Stomach (tissue), 9 donors: ENCODE data around the gene MYO1B. TPM values are rescaled to one million over a fixed set of nuclear protein-coding genes. Genes with fewer than 3 reads are reported as not detected.

Experiments
- DNase-seq, 2 donors: peaks; one replicate each; pipeline versions ENCODE4 v3.0.0 to v3.0.0-alpha.2; 2013 to 2019
- H3K27ac ChIP-seq, 5 donors: fragments of 200-600 bp in 4 of 5; sonication (generic) in 4 of 5; one replicate each; pipeline ENCODE4 v1.5.1; 2013 to 2019; ENCODE audit warnings: mild to moderate bottlenecking in 1 of 5, moderate library complexity in 1 of 5
- H3K27me3 ChIP-seq, 3 donors: fragments of 200-600 bp; sonication (generic); one replicate each; pipeline ENCODE4 v1.5.1; 2017 to 2019; ENCODE audit warnings: mixed run types in 1 of 3
- H3K36me3 ChIP-seq, 4 donors: fragments of 200-600 bp; sonication (generic); 1 replicate in 3 of 4; 2 replicates in 1 of 4; pipeline ENCODE4 v1.5.1; 2016 to 2019
- H3K4me1 ChIP-seq, 4 donors: fragments of 200-600 bp; sonication (generic); one replicate each; pipeline ENCODE4 v1.5.1; 2016 to 2019
- H3K4me3 ChIP-seq, 4 donors: fragments of 200-600 bp; sonication (generic) in 3 of 4; one replicate each; pipeline ENCODE4 v1.5.1; 2016 to 2019; ENCODE audit warnings: mild to moderate bottlenecking in 1 of 4
- H3K9me3 ChIP-seq, 4 donors: fragments of 200-600 bp; sonication (generic); one replicate each; pipeline ENCODE4 v1.5.1; 2016 to 2019
- EP300 ChIP-seq: sonication (generic); formaldehyde crosslinking; IDR thresholded peaks from one replicate; pipeline ENCODE4 v1.6.1; 2017; ENCODE audit warnings: antibody characterized with exemption
- POLR2A ChIP-seq, 4 donors: fragments of 450-650 bp; IDR thresholded peaks; one replicate each; pipeline ENCODE4 v1.6.1; 2016; ENCODE audit warnings: antibody characterized with exemption in 4 of 4, control low read depth in 2 of 4, mild to moderate bottlenecking in 1 of 4, moderate library complexity in 1 of 4
- POLR2AphosphoS5 ChIP-seq, 3 donors: sonication (generic); formaldehyde crosslinking; IDR thresholded peaks; one replicate each; pipeline ENCODE4 v1.6.1; 2016; ENCODE audit warnings: antibody characterized with exemption in 3 of 3
- WGBS, 5 donors: extraction: QIAGEN DNeasy Blood & Tissue Kit in 3 of 5; methylation state at CpG; one replicate each; pipeline versions ENCODE4 v1.1.5 to v1.1.7; 2013 to 2018; 5-methylcytosine and 5-hydroxymethylcytosine counted together
- intact Hi-C: fragments of 100-400 bp; cut with DNase I; formaldehyde crosslinking; loops from one replicate; pipeline ENCODE4 v1.15.1; 2023; ENCODE audit warnings: low total_unique reads
- polyA plus RNA-seq, 3 donors: library from polyadenylated mRNA; stranded (reverse); fragments of 200-250 nt; gene quantifications; one replicate each; pipeline ENCODE4 v1.2.3, GENCODE V29; 2013
- total RNA-seq, 5 donors: library from RNA; depleted of rRNA; stranded (reverse); fragments of >200 nt; gene quantifications; one replicate each; pipeline versions ENCODE4 v1.1.0 to v1.2.3, GENCODE V29; 2014 to 2016
- TF ChIP-seq, protein P1 (sequence below), 7 experiments: fragments of 450-650 bp in 4 of 7; fragments of 200-600 bp in 3 of 7; sonication (generic) in 3 of 7; IDR thresholded peaks; one replicate each; pipeline ENCODE4 v1.5.1; 2016 to 2019; ENCODE audit warnings: antibody characterized with exemption in 7 of 7, control low read depth in 2 of 7, mild to moderate bottlenecking in 1 of 7
- donor health status: healthy with polysubstance abuse.
- donor health status: Bipolar disorder and iron deficiency.
- donor health status: healthy.

The MYO1B gene
- total and polyA plus RNA-seq, 8 donors, result 6.1 to 123 (median 16.4) TPM

DNA sequence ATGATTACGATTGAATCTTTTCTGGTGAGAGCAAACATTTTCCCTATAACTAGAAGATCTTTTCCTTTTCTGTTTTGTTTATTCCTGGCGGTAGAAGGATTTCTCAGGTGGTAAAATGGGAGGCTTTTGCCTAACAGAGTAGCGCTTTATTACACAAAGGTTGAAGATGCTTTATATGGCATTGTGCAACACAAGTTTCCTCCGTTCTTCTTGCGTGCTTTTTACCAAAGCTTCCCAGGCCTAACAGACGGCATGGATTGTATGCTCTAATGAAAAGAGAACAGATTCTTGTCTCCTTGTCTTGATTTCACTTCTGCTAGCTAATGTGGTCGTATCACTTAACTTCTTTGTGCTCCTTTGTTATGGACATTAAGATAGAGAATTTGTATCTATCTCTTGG, 43.8 kb downstream of the MYO1B start:
- TF ChIP-seq, protein P1, sequence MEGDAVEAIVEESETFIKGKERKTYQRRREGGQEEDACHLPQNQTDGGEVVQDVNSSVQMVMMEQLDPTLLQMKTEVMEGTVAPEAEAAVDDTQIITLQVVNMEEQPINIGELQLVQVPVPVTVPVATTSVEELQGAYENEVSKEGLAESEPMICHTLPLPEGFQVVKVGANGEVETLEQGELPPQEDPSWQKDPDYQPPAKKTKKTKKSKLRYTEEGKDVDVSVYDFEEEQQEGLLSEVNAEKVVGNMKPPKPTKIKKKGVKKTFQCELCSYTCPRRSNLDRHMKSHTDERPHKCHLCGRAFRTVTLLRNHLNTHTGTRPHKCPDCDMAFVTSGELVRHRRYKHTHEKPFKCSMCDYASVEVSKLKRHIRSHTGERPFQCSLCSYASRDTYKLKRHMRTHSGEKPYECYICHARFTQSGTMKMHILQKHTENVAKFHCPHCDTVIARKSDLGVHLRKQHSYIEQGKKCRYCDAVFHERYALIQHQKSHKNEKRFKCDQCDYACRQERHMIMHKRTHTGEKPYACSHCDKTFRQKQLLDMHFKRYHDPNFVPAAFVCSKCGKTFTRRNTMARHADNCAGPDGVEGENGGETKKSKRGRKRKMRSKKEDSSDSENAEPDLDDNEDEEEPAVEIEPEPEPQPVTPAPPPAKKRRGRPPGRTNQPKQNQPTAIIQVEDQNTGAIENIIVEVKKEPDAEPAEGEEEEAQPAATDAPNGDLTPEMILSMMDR (IDR thresholded peaks at IDR 0.05), result no peak
- TF ChIP-seq EP300 (no peak), POLR2AphosphoS5 (IDR thresholded peaks at IDR 0.05) (no peak), POLR2A (IDR thresholded peaks at IDR 0.05) (no peak)
- DNase-seq, result no peak
- H3K36me3 ChIP-seq, result no peaks in the 10 kb centered on the region

DNA sequence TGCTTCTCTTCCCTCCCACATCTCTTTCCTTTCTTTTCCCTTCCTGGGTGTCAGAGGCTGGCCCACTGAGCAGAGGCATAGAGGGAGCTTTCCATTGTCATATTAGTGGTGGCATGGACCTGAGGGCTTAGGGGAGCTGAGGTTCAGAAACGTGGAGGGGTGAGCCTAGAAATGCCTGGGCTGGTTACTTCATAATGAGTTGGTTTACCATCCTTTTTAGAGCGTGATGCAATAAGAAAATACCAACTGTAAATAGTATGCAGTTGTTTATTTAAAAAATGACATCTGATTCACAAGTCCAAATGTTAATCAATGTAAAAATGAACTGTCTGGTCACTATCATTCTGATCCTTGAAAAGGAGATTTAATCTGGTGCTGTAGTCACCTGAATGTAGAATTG, 46.3 kb downstream of the MYO1B start:
- TF ChIP-seq, protein P1 (IDR thresholded peaks at IDR 0.05), result no peak
- TF ChIP-seq EP300 (no peak), POLR2A (IDR thresholded peaks at IDR 0.05) (no peak), POLR2AphosphoS5 (IDR thresholded peaks at IDR 0.05) (no peak)
- Histone ChIP-seq H3K4me1 (peaks cover 0 to 18% (median 6%) of the 10 kb centered on the region in 4 donors), H3K9me3 (no peaks in the 10 kb centered on the region), H3K27ac (no peak overlapping the region), H3K36me3 (no peaks in the 10 kb centered on the region), H3K27me3 (no peaks in the 10 kb centered on the region), H3K4me3 (no peak overlapping the region)
- no peak for DNase-seq
- WGBS, 5 donors, result 59 to 76% (median 72%) methylated on average over 2 of the region's 2 CpGs
- intact Hi-C loops, result no loop called here

More for the DNA sequence above, 43.8 kb downstream of the MYO1B start:
- WGBS, 5 donors, result 73 to 83% (median 79%) methylated on average over 7 of the region's 7 CpGs
- no peak overlapping the region for H3K4me3 ChIP-seq
- no peaks in the 10 kb centered on the region for H3K4me1 ChIP-seq
- intact Hi-C loops, result no loop called here
- no peaks in the 10 kb centered on the region for H3K27me3 ChIP-seq
- no peaks in the 10 kb centered on the region for H3K9me3 ChIP-seq
- no peak overlapping the region for H3K27ac ChIP-seq

DNA sequence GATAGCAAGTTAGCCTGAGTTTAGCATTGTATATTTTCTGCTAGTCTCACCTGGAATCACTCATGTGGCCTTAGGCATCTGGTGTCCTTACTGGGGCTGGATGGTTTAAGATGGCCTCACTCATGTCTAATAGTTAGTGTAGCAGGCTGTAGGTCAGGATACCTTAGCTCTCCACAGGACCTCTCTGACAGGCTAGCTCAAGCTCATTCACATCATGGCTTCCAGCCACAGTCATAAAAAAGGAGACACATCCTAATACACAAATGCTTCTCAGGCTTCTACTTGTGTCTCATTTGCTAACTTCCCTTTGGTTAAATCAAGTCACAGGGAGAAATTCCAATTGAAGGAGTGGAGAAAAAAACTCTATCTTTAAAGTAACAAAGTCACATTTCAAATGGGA, 47.7 kb downstream of the MYO1B start:
- no peaks in the 10 kb centered on the region for H3K36me3 ChIP-seq
- no peaks in the 10 kb centered on the region for H3K9me3 ChIP-seq

DNA sequence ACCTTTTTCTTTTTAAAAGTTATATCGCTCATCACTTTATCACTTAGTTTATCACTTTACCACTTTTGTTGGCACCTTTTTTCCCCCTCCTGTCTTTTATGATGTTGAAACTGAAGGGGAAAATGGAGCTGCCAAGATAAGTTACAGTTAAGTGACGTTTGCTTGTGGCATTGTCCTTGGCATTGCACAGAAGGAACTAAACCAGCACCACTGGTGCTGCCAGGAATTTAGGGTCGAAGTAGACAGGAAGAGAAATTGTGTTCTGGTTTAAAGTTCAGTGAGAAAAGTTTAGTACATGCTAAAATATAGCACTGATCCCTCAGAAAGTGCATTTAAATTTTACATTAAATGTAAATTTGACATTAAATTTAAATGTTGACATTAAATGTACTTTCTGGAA, 49.9 kb downstream of the MYO1B start:
- H3K27me3 ChIP-seq, result no peaks in the 10 kb centered on the region
- intact Hi-C loops, result no loop called here
- no peak overlapping the region for H3K4me3 ChIP-seq
- H3K4me1 ChIP-seq, result peaks cover 0 to 24% (median 10%) of the 10 kb centered on the region in 4 donors
- WGBS, 5 donors, result 30 to 40% (median 38%) methylated on average over 3 of the region's 3 CpGs
- no peaks in the 10 kb centered on the region for H3K9me3 ChIP-seq
- no peak for DNase-seq
- no peak for TF ChIP-seq POLR2A (IDR thresholded peaks at IDR 0.05)
- no peak for TF ChIP-seq POLR2AphosphoS5 (IDR thresholded peaks at IDR 0.05)
- TF ChIP-seq EP300, result no peak
- TF ChIP-seq, protein P1 (IDR thresholded peaks at IDR 0.05), result no peak
- H3K36me3 ChIP-seq, result no peaks in the 10 kb centered on the region
- no peak overlapping the region for H3K27ac ChIP-seq

More for the DNA sequence above, 47.7 kb downstream of the MYO1B start:
- no peak for DNase-seq
- no peaks in the 10 kb centered on the region for H3K27me3 ChIP-seq
- no peak overlapping the region for H3K4me3 ChIP-seq
- H3K4me1 ChIP-seq, result peaks cover 0 to 24% (median 10%) of the 10 kb centered on the region in 4 donors
- intact Hi-C loops, result no loop called here
- TF ChIP-seq, protein P1 (IDR thresholded peaks at IDR 0.05), result no peak
- no peak for TF ChIP-seq EP300
- H3K27ac ChIP-seq, result no peak overlapping the region
